Testis (tissue), 3 donors: ENCODE measurements around the gene ACCSL. TPM values are rescaled to one million over a fixed set of nuclear protein-coding genes. Genes with fewer than 3 reads are reported as not detected.

ENCODE experiments used
- DNase-seq: peaks from one replicate; pipeline ENCODE4 v3.0.0-alpha.2; 2019
- H3K27ac ChIP-seq, 2 donors: fragments of 200-600 bp; sonication (generic); one replicate each; pipeline ENCODE4 v1.5.1; 2019
- H3K27me3 ChIP-seq: fragments of 200-600 bp; sonication (generic); one replicate; pipeline ENCODE4 v1.5.1; 2019
- H3K36me3 ChIP-seq: fragments of 200-600 bp; sonication (generic); one replicate; pipeline ENCODE4 v1.5.1; 2017; ENCODE audit warnings: low read depth; ENCODE audit errors: missing control alignments
- H3K4me1 ChIP-seq: fragments of 200-600 bp; sonication (generic); one replicate; pipeline ENCODE4 v1.5.1; 2019
- H3K4me3 ChIP-seq, 2 donors: fragments of 200-600 bp; sonication (generic); one replicate each; pipeline ENCODE4 v1.5.1; 2017 to 2019
- H3K9me3 ChIP-seq: fragments of 200-600 bp; sonication (generic); one replicate; pipeline ENCODE4 v1.5.1; 2017
- POLR2A ChIP-seq: fragments of 450-650 bp; IDR thresholded peaks from one replicate; pipeline ENCODE4 v1.6.1; 2017; ENCODE audit warnings: antibody characterized with exemption, mild to moderate bottlenecking, moderate library complexity
- WGBS, 2 donors: methylation state at CpG; one replicate each; pipeline ENCODE4 v1.1.5; 2018; 5-methylcytosine and 5-hydroxymethylcytosine counted together
- intact Hi-C: fragments of 100-400 bp; cut with DNase I; formaldehyde crosslinking; loops from one replicate; pipeline ENCODE4 v1.15.1; 2023; ENCODE audit warnings: low total_unique reads
- polyA plus RNA-seq: library from polyadenylated mRNA; stranded (reverse); fragments of 350-450 nt; fragmentation: Illumina TruSeq; extraction: RNeasy Lipid Tissue Mini Kit (QIAGEN cat#74804); gene quantifications from one replicate; pipeline ENCODE4 v1.2.3, GENCODE V29; 2014; ENCODE audit warnings: low read depth, low replicate concordance; ENCODE audit not compliant: insufficient read depth
- total RNA-seq, 2 donors: library from RNA; depleted of rRNA; stranded (reverse); fragments of >200 nt; gene quantifications; one replicate each; pipeline ENCODE4 v1.2.3, GENCODE V29; 2016
- TF ChIP-seq, protein P1 (sequence below), 3 experiments: fragments of 450-650 bp in 2 of 3; fragments of 200-600 bp in 1 of 3; sonication (generic) in 1 of 3; IDR thresholded peaks; one replicate each; pipeline ENCODE4 v1.5.1; 2016 to 2019; ENCODE audit warnings: antibody characterized with exemption in 3 of 3, mild to moderate bottlenecking in 2 of 3, moderate library complexity in 1 of 3

ACCSL gene
- total and polyA plus RNA-seq, 3 donors from 2014 or later, result 0.25 to 0.79 (median 0.67) TPM

DNA sequence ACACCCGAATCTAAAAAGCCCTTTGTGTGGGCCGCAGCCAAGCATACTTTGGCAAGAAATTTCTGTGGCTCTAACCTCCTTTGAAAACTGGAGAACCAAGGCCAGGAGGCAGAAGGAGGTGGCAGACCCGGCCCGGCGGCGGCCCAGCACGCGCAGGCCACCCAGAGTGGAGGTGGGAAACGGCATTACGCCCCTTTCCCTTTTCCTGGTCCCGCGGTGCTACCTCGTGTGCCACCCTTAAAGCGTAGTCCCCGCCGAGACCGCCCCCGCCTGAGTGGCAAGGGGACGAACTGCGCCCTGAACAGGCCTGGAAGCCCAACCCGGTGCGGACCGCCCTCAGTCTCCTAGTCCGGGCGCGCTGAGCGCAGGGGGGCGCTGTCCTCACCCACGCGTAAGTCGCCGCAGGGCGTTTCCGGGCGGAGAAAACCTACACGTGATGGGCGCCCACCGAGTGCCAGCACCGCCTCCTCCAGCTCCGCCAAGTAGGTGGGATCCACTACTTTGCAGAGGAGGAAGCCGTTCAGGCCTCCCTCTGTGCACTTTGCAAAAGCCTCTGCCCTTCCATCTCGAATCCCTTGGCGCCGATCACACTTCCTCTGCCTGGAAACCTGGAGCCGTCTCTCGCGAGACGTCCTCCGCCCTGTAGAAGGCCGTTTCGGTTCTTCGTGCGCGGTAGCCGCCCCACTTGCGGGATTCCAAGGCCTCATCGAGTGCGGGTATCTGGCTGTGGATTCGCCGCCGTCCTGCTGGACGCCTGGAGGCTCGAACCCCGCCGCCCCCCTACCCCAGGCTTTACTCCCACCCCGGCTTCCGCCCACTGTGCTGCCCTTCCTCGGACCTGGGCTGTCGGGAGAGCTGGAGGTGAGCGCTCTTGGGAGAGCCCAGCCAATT, 18.3 kb downstream of the ACCSL start, which contains the start of gene ACCS:
ACCS (plus strand) TSS at position 430 of the 891 bp plus-strand sequence. CDS start 1,358 bp downstream, outside the sequence.
- TF ChIP-seq, protein P1, sequence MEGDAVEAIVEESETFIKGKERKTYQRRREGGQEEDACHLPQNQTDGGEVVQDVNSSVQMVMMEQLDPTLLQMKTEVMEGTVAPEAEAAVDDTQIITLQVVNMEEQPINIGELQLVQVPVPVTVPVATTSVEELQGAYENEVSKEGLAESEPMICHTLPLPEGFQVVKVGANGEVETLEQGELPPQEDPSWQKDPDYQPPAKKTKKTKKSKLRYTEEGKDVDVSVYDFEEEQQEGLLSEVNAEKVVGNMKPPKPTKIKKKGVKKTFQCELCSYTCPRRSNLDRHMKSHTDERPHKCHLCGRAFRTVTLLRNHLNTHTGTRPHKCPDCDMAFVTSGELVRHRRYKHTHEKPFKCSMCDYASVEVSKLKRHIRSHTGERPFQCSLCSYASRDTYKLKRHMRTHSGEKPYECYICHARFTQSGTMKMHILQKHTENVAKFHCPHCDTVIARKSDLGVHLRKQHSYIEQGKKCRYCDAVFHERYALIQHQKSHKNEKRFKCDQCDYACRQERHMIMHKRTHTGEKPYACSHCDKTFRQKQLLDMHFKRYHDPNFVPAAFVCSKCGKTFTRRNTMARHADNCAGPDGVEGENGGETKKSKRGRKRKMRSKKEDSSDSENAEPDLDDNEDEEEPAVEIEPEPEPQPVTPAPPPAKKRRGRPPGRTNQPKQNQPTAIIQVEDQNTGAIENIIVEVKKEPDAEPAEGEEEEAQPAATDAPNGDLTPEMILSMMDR (IDR thresholded peaks at IDR 0.05), result peak; percentile 80 to 88 (median 85)
- no peak for TF ChIP-seq POLR2A

GRCh38 chr11:44066732-44067141, 19.0 kb downstream of the ACCSL start:
- TF ChIP-seq, protein P1 (IDR thresholded peaks at IDR 0.05), result no peak
- no peak for TF ChIP-seq POLR2A
- no peaks in the 10 kb centered on the region for H3K36me3 ChIP-seq
- peak overlapping the region; percentile 93 to 96 for H3K27ac ChIP-seq
- 17 to 27% methylated on average over 10 of the region's 10 CpGs for WGBS, 2 donors
- H3K27me3 ChIP-seq, result no peaks in the 10 kb centered on the region
- H3K4me3 ChIP-seq, result peak overlapping the region; percentile 79 to 82
- H3K9me3 ChIP-seq, result no peaks in the 10 kb centered on the region
- DNase-seq, result no peak
- intact Hi-C loops, result no loop called here
- peaks cover 7% of the 10 kb centered on the region for H3K4me1 ChIP-seq

More for the DNA sequence above, 18.3 kb downstream of the ACCSL start, which contains the start of gene ACCS:
- H3K27me3 ChIP-seq, result no peaks in the 10 kb centered on the region
- WGBS, 2 donors, result 0 to 1% methylated on average over 2 to 66 of the region's 70 CpGs
- intact Hi-C loops, result no loop called here
- peak within 1 kb of the TSS; percentile 93 to 96 for H3K27ac ChIP-seq
- peak; percentile 98 for DNase-seq
- H3K4me1 ChIP-seq, result peaks cover 7% of the 10 kb centered on the region
- H3K9me3 ChIP-seq, result no peaks in the 10 kb centered on the region
- H3K36me3 ChIP-seq, result no peaks in the 10 kb centered on the region
- peak within 1 kb of the TSS; percentile 79 to 82 for H3K4me3 ChIP-seq

DNA sequence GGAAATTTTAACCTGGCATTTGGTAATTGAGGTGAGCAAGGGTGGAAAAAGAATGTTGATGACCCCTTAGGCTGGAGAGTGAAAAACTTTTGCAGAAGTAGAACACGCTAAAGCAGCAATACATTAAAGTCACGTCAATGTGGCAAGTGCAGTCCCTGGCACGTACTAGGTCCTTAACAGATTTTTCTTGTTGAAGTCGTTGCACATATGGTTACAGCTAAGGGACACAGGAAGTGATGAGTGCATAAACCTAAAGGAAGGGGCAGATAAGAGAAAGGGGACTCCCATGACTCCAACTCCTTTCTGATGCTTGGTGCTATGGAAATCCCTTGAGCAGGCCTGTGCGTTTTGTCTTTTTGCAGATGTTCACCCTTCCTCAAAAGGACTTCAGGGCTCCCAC, 19.5 kb downstream of the ACCSL start:
- 53 to 56% methylated on average over 5 of the region's 5 CpGs for WGBS, 2 donors
- H3K27me3 ChIP-seq, result no peaks in the 10 kb centered on the region
- no peak for DNase-seq
- H3K4me1 ChIP-seq, result peaks cover 7% of the 10 kb centered on the region
- H3K9me3 ChIP-seq, result no peaks in the 10 kb centered on the region
- intact Hi-C loops, result no loop called here
- no peak overlapping the region for H3K27ac ChIP-seq
- no peak overlapping the region for H3K4me3 ChIP-seq
- no peaks in the 10 kb centered on the region for H3K36me3 ChIP-seq
- TF ChIP-seq POLR2A, result no peak
- TF ChIP-seq, protein P1 (IDR thresholded peaks at IDR 0.05), result no peak

DNA sequence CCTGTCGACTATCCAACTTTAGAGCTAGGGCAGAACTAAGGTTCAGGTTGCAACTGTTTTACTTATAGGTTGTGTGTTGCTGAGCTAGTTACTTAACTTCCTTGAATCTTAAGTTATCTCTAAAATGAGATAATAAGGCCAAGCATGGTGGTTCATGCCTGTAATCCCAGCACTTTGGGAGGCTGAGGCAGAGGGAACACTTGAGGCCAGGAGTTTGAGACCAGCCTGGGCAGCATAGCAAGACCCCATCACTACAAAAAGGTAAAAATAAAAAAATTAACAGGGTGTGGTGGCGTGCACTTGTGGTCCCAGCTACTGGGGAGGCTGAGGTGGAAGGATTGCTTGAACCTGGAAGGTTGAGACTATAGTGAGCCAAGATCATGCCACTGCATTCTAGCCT, 20.4 kb downstream of the ACCSL start:
- intact Hi-C loops, result no loop called here
- Histone ChIP-seq H3K4me3 (no peak overlapping the region), H3K4me1 (peaks cover 7% of the 10 kb centered on the region), H3K36me3 (no peaks in the 10 kb centered on the region), H3K27ac (no peak overlapping the region), H3K9me3 (no peaks in the 10 kb centered on the region), H3K27me3 (no peaks in the 10 kb centered on the region)
- TF ChIP-seq, protein P1 (IDR thresholded peaks at IDR 0.05), result no peak
- TF ChIP-seq POLR2A, result no peak
- DNase-seq, result no peak
- 90 to 96% methylated on average over 2 of the region's 2 CpGs for whole genome bisulfite sequencing, 2 donors
